ENCODE results near the gene RAET1G. TPM values are rescaled to one million over a fixed set of nuclear protein-coding genes. Genes with fewer than 3 reads are reported as not detected.

RAET1G gene
- total RNA-seq, 1 experiment from 2014 or later = 9.9 TPM

DNA sequence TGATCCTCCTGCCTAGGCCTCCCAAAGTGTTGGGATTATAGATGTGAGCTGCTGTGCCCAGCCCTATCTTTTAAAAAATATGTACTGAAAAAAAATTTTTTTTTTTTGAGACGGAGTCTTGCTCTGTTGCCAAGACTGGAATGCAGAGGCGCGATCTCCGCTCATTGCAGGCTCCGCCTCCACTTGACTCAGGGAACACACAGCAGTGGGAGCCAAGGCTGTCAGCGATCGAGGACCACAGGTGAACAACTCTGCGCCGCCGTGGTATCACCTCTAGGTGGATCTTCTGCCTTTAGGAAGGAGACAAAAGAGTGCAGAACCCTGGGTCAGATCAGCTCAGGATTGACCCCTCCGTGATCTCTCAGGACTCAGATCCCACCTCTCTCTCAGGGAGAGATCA lies 38.7 kb downstream of the RAET1G start:
- H3K36me3 Mint-ChIP-seq (ENCODE audit: insufficient read depth, unreplicated experiment) = peaks cover 5% of the 10 kb centered on the region
- ChIA-PET POLR2A (interaction anchor here (1.4 to 11.7 kb wide), 4 partner anchors 13 to 37 kb away, joined by 4 to 104 read pairs (median 8); partner anchors contain the start of gene LRP11), CTCF (interaction anchor here (0.7 to 2.1 kb wide), 4 partner anchors 15 to 49 kb away, joined by 3 to 7 read pairs (median 4); no protein-coding TSS in a partner anchor)
- H3K27me3 Mint-ChIP-seq (ENCODE audit: insufficient read depth, unreplicated experiment) = no peaks in the 10 kb centered on the region
- TF ChIP-seq, protein P1, sequence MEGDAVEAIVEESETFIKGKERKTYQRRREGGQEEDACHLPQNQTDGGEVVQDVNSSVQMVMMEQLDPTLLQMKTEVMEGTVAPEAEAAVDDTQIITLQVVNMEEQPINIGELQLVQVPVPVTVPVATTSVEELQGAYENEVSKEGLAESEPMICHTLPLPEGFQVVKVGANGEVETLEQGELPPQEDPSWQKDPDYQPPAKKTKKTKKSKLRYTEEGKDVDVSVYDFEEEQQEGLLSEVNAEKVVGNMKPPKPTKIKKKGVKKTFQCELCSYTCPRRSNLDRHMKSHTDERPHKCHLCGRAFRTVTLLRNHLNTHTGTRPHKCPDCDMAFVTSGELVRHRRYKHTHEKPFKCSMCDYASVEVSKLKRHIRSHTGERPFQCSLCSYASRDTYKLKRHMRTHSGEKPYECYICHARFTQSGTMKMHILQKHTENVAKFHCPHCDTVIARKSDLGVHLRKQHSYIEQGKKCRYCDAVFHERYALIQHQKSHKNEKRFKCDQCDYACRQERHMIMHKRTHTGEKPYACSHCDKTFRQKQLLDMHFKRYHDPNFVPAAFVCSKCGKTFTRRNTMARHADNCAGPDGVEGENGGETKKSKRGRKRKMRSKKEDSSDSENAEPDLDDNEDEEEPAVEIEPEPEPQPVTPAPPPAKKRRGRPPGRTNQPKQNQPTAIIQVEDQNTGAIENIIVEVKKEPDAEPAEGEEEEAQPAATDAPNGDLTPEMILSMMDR (IDR thresholded peaks at IDR 0.05; ENCODE audit: unreplicated experiment) = no peak
- peaks cover 28% of the 10 kb centered on the region for H3K4me1 Mint-ChIP-seq (ENCODE audit: insufficient read depth, unreplicated experiment)
- intact Hi-C loops (cut with micrococcal nuclease) = no loop called here
- no peak overlapping the region for H3K4me3 Mint-ChIP-seq (ENCODE audit: unreplicated experiment)
- no peak for DNase-seq (ENCODE audit: unreplicated experiment)
- no TSS peak for BruUV-seq (replicated peaks)
- H3K9me3 Mint-ChIP-seq (ENCODE audit: unreplicated experiment) = no peaks in the 10 kb centered on the region
- peak overlapping the region; percentile 32 for H3K27ac Mint-ChIP-seq (ENCODE audit: low read depth, unreplicated experiment)

DNA sequence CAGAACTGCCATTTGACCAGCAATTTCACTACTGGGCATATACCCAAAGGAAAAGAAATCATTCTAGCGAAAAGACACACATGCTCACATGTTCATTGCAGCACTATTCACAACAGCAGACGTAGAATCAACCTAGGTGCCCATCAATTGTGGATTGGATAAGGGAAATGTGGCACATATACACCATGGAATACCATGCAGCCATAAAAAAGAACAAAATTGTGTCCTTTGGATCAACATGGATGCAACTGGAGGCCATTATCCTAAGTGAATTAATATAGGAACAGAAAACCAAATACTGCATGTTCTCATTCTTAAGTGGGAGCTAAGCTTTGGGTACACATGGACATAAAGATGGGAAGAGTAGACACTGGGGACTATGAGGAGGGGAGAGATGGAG lies 41.1 kb downstream of the RAET1G start:
- Mint-ChIP-seq H3K9me3 (ENCODE audit: unreplicated experiment) (no peaks in the 10 kb centered on the region), H3K27me3 (ENCODE audit: insufficient read depth, unreplicated experiment) (no peaks in the 10 kb centered on the region), H3K36me3 (ENCODE audit: insufficient read depth, unreplicated experiment) (no peaks in the 10 kb centered on the region), H3K4me3 (ENCODE audit: unreplicated experiment) (no peak overlapping the region), H3K27ac (ENCODE audit: low read depth, unreplicated experiment) (no peak overlapping the region), H3K4me1 (ENCODE audit: insufficient read depth, unreplicated experiment) (peaks cover 5% of the 10 kb centered on the region)
- no TSS peak for BruUV-seq (replicated peaks)
- CTCF ChIA-PET = interaction anchor here (1.0 kb wide), 1 partner anchor 9 kb away, joined by 4 read pairs; no protein-coding TSS in a partner anchor
- intact Hi-C loops (cut with micrococcal nuclease) = no loop called here
- TF ChIP-seq, protein P1 (IDR thresholded peaks at IDR 0.05; ENCODE audit: unreplicated experiment) = no peak
- no peak for DNase-seq (ENCODE audit: unreplicated experiment)
- POLR2A ChIA-PET = interaction anchor here (11.7 kb wide), 1 partner anchor 13 kb away, joined by 104 read pairs; no protein-coding TSS in a partner anchor

DNA sequence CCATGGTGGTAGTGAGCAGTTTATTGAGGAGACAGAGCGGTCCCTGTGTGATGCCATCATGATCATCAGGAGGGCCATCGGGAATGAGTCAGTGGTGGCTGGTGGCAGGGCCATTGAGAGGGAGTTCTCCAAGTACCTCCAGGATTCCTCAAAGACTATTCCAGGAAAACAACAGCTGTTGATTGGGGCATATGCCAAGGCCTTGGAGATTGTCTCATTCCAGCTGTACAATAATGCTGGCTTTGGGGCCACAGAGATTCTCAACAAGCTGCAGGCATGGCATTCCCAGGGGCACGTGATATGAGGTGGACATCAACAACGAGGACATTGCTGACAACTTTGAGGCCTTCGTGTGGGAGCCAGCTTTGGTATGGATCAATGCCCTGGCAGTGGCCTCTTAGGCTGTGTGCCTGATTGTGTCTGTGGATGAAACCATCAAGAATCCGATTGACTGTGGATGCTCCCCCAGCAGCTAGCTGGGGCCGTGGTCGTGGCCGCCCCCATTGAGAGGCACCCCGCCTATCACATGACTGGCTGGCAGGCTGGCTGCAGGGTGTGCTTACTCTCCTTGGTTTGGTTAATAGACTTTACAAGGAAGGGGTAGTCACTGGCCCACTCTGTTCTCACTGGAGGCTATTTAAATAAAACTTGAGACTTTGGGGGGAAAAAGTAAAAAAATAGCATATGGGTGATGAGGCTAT lies 41.7 kb downstream of the RAET1G start:
- Mint-ChIP-seq H3K9me3 (ENCODE audit: unreplicated experiment) (no peaks in the 10 kb centered on the region), H3K4me1 (ENCODE audit: insufficient read depth, unreplicated experiment) (peaks cover 5% of the 10 kb centered on the region), H3K27ac (ENCODE audit: low read depth, unreplicated experiment) (no peak overlapping the region), H3K27me3 (ENCODE audit: insufficient read depth, unreplicated experiment) (no peaks in the 10 kb centered on the region), H3K36me3 (ENCODE audit: insufficient read depth, unreplicated experiment) (no peaks in the 10 kb centered on the region), H3K4me3 (ENCODE audit: unreplicated experiment) (no peak overlapping the region)
- TF ChIP-seq, protein P1 (IDR thresholded peaks at IDR 0.05; ENCODE audit: unreplicated experiment) = no peak
- ChIA-PET CTCF (no interaction called here), POLR2A (interaction anchor here (1.2 kb wide), 1 partner anchor 17 kb away, joined by 3 read pairs; the partner anchor contains the start of gene LRP11)
- DNase-seq (ENCODE audit: unreplicated experiment) = no peak
- intact Hi-C loops (cut with micrococcal nuclease) = no loop called here
- no TSS peak for BruUV-seq (replicated peaks)

DNA sequence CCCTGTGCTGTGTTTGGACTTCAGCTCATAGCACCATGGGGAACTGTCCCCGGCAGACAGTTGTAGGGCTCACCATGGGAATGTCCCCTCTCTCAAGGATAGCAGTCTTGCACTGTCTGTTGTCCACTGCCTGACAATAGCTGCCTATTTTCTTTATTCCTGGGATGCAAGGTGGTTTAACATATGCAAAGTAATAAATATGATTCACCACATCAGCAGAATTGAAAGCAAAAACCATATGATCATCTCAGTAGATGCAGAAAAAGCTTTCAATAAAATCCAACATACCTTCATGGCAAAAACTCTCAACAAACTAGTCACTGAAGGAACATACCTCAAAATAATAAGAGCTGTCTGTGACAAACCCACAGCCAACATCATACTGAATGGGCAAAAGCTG lies 45.3 kb downstream of the RAET1G start:
- Mint-ChIP-seq H3K36me3 (ENCODE audit: insufficient read depth, unreplicated experiment) (no peaks in the 10 kb centered on the region), H3K4me1 (ENCODE audit: insufficient read depth, unreplicated experiment) (peaks cover 5% of the 10 kb centered on the region), H3K27ac (ENCODE audit: low read depth, unreplicated experiment) (no peak overlapping the region), H3K27me3 (ENCODE audit: insufficient read depth, unreplicated experiment) (no peaks in the 10 kb centered on the region), H3K4me3 (ENCODE audit: unreplicated experiment) (no peak overlapping the region), H3K9me3 (ENCODE audit: unreplicated experiment) (peaks cover 7% of the 10 kb centered on the region)
- ChIA-PET POLR2A (interaction anchor here (0.9 to 1.3 kb wide), 2 partner anchors 12 to 21 kb away, joined by 3 read pairs; no protein-coding TSS in a partner anchor), CTCF (interaction anchor here (0.8 to 0.9 kb wide), 3 partner anchors 11 to 37 kb away, joined by 3 to 4 read pairs (median 3); no protein-coding TSS in a partner anchor)
- BruUV-seq (replicated peaks) = no TSS peak
- TF ChIP-seq, protein P1 (IDR thresholded peaks at IDR 0.05; ENCODE audit: unreplicated experiment) = no peak
- intact Hi-C loops (cut with micrococcal nuclease) = no loop called here
- no peak for DNase-seq (ENCODE audit: unreplicated experiment)
